KMS-11 (cell line): Measurements from ENCODE around the gene ZNF121.

Experiments
- H2AFZ ChIP-seq: fragments of 200-600 bp; sonication (generic); 2 replicates; pipeline ENCODE4 v1.6.1; 2016; ENCODE audit warnings: antibody characterized with exemption, mixed run types, low read depth
- H3K27ac ChIP-seq: fragments of 200-600 bp; sonication (generic); 2 replicates; pipeline ENCODE4 v1.6.1; 2016; ENCODE audit warnings: mild to moderate bottlenecking, mixed run types
- H3K27me3 ChIP-seq: fragments of 200-600 bp; sonication (generic); 2 replicates; pipeline ENCODE4 v1.6.1; 2017; ENCODE audit warnings: mild to moderate bottlenecking, low read depth, mixed run types, moderate library complexity; ENCODE audit not compliant: insufficient read depth
- H3K36me3 ChIP-seq: fragments of 200-600 bp; sonication (generic); 2 replicates; pipeline ENCODE4 v1.6.1; 2017; ENCODE audit warnings: mild to moderate bottlenecking, mixed run types; ENCODE audit not compliant: insufficient read depth
- H3K4me1 ChIP-seq: fragments of 200-600 bp; sonication (generic); 2 replicates; pipeline ENCODE4 v1.6.1; 2016; ENCODE audit warnings: mild to moderate bottlenecking, low read depth, mixed run types; ENCODE audit not compliant: poor library complexity, severe bottlenecking
- H3K4me2 ChIP-seq: fragments of 200-600 bp; sonication (generic); 2 replicates; pipeline ENCODE4 v1.7.0; 2016; ENCODE audit warnings: mild to moderate bottlenecking, mixed run types
- H3K4me3 ChIP-seq: fragments of 200-600 bp; sonication (generic); IDR thresholded peaks from 2 replicates; pipeline ENCODE4 v1.6.1; 2017; ENCODE audit warnings: low read depth, low read length, mixed read lengths; ENCODE audit not compliant: insufficient read depth
- H3K79me2 ChIP-seq: fragments of 200-600 bp; sonication (generic); 2 replicates; pipeline ENCODE4 v1.6.1; 2016; ENCODE audit warnings: low read depth, mixed run types; ENCODE audit not compliant: insufficient read depth
- H3K9ac ChIP-seq: fragments of 200-600 bp; sonication (generic); 2 replicates; pipeline ENCODE4 v1.6.1; 2016; ENCODE audit warnings: mild to moderate bottlenecking, mixed run types
- H4K20me1 ChIP-seq: fragments of 200-600 bp; sonication (generic); 2 replicates; pipeline ENCODE4 v1.6.1; 2016; ENCODE audit warnings: mild to moderate bottlenecking, mixed run types; ENCODE audit not compliant: insufficient read depth
- CTCF ChIP-seq: fragments of 200-600 bp; sonication (generic); conservative IDR thresholded peaks from 2 replicates; pipeline ENCODE4 v1.6.1; 2017; ENCODE audit warnings: low read depth, mild to moderate bottlenecking, antibody characterized with exemption, low read length, moderate library complexity, mixed read lengths

Gene ZNF121

GRCh38 chr19:9523885-9524474 lies 60.3 kb downstream of the ZNF121 start:
- Histone ChIP-seq H3K4me3 (no peak overlapping the region), H3K9ac (no peak overlapping the region), H3K27me3 (no peaks in the 10 kb centered on the region)

More at GRCh38 chr19:9523885-9524474, 60.3 kb downstream of the ZNF121 start:
- H3K27ac ChIP-seq = no peak overlapping the region
- TF ChIP-seq CTCF = no peak
- no peaks in the 10 kb centered on the region for H4K20me1 ChIP-seq
- H3K4me1 ChIP-seq = no peaks in the 10 kb centered on the region
- no peaks in the 10 kb centered on the region for H3K36me3 ChIP-seq
- no peak overlapping the region for H3K4me2 ChIP-seq
- H2AFZ ChIP-seq = no peak overlapping the region
- no peaks in the 10 kb centered on the region for H3K79me2 ChIP-seq
